HL-60/S4 treated with retinoic acid at 250 ng/mL for 4 days and 3 days (cell line): Measurements from ENCODE around the gene HOXD12.

ENCODE experiments used
- in situ Hi-C: fragments of 300-500 bp; cut with MboI; formaldehyde crosslinking; loops from 2 replicates; pipeline ENCODE4 v1.7.0; 2022; ENCODE audit warnings: low sequenced_read_pairs

The HOXD12 gene

GRCh38 chr2:176080540-176081375 lies 18.8 kb upstream of the HOXD12 start:
- in situ Hi-C loops: loop anchor here (25.0 kb wide), 2 partner anchors 393 to 718 kb away; no protein-coding TSS in a partner anchor

- in situ Hi-C loops: loop anchor here (25.0 kb wide), 2 partner anchors 394 to 719 kb away; no protein-coding TSS in a partner anchor
Measured at GRCh38 chr2:176081376-176081836, 18.2 kb upstream of the HOXD12 start.

- in situ Hi-C loops: loop anchor here (25.0 kb wide), 2 partner anchors 395 to 720 kb away; no protein-coding TSS in a partner anchor
Measured at GRCh38 chr2:176081837-176082524, 17.6 kb upstream of the HOXD12 start.

DNA sequence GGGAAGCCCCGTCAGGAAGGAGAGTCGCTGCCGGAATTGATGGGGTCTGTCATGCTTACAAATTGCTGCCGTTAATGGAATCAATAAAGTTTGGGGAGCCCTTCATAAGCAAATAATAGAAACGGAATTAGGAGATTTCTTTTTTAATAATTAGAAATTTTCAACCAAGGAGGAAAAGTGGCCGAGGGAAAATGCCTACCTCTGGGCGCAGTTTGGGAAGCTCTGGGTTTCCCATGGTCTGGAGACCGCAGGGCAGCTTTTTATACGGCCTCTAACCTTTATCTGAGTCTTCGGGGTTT lies 17.1 kb upstream of the HOXD12 start:
- in situ Hi-C loops: loop anchor here (25.0 kb wide), 2 partner anchors 395 to 720 kb away; no protein-coding TSS in a partner anchor

GRCh38 chr2:176082824-176083751 lies 16.5 kb upstream of the HOXD12 start:
- in situ Hi-C loops: loop anchor here (25.0 kb wide), 2 partner anchors 396 to 721 kb away; no protein-coding TSS in a partner anchor

DNA sequence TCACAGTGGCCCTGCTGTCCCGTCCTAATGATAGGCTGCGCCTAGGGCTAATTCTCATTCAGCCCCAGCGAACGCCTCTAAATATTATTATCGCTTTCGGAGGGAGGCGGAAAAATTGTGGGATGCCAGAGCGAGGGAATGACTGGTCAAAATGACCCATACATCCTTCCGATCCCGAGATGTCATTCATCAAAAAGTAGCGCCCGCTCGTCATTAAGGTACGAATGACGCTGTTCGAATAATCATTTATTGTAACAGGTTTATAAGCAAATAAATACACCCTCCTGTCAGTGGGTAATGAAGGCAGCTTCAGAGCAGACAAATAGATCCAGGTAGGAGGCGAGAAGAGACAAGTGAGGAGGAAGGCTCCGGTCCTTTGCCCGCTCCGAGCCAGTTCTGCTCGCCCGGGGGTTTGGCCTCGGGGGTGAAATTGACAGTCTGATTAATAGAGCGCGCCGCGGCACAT lies 15.8 kb upstream of the HOXD12 start, which contains the start of gene EVX2:
Gene EVX2 (minus strand): TSS at position 167 of the 466 bp plus-strand sequence. CDS start 186 bp downstream, outside the sequence.
- in situ Hi-C loops: loop anchor here (25.0 kb wide), 2 partner anchors 397 to 722 kb away; no protein-coding TSS in a partner anchor

- in situ Hi-C loops: loop anchor here (25.0 kb wide), 2 partner anchors 397 to 722 kb away; no protein-coding TSS in a partner anchor
Measured at GRCh38 chr2:176084611-176085119, 14.9 kb upstream of the HOXD12 start.

- in situ Hi-C loops: loop anchor here (25.0 kb wide), 2 partner anchors 398 to 723 kb away; no protein-coding TSS in a partner anchor
Measured at GRCh38 chr2:176085120-176085788, 14.3 kb upstream of the HOXD12 start.

DNA sequence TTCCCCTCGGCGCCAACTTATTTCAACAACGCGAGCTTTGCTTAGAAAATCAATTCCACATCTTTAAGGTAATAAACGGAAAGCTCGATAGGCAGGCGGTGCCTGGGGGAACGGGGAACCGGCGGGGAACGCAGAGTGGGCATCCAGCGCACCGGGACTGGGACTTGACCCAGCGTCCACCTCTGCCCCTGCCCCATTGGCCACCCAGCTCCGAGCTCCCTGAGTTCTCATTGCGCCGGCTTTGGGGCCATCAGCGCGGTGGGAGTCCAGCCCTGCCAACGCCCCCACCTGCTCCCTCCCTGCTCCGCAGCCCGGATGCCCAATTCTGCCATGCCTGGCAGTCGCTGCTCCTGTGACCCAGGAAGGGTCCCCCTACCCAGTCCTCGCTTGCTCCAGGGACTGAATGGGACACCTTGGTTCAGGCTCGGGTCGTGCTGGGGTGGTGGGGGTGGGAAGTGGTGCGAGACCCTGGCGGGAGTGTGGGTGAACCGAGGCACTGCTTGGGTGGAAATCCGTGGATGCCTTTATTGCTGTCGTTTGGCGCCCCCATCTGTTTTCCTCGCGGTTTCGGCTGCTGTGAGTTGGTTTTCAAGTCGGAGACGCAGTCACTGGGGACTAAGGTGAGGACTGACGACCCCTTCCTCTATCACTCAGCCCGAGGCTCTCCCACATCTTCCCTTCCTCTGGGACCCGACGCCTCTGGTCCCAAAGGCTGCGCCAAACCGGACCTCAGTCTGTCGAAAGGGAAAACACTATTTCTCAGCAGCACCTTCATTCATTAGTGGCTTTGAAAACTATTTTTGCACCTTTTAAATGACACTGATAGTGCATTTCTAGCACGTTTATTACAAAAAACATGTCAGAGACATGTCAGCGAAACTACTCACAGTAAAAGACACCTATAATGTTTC lies 13.5 kb upstream of the HOXD12 start:
- in situ Hi-C loops: loop anchor here (25.0 kb wide), 2 partner anchors 399 to 724 kb away; no protein-coding TSS in a partner anchor

DNA sequence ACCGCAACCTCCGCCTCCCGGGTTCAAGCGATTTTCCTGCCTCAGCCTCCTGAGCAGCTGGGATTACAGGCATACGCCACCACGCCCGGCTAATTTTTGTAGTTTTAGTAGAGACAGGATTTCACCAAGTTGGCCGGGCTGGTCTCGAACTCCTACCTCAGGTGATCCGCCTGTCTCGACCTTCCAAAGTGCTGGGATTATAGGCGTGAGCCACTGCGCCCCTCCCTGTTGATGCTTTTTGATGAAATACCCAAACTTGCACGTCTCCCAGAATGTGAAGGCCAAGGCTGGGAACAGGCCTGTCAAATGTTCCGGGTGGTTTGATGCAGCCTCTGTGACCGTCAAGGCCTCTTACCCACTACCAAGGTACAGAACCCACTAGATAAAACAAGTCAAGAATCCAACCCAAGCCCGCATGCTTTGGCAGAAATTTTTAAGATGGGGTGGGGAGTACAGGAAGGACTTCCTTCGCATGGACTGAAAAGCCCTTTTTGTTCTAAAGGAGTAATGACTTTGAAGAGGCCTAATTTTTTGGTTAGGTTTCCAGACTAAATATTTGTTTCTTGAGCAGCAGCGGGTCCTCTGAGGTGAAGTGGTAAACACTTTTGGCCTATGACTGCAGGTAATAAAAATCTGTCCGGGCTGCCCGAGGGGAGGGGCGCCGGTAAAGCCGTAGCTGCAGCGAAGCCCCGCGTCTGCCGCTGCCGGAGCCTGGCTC lies 12.1 kb upstream of the HOXD12 start:
- in situ Hi-C loops: loop anchor here (25.0 kb wide), 2 partner anchors 400 to 725 kb away; no protein-coding TSS in a partner anchor

- in situ Hi-C loops: loop anchor here (25.0 kb wide), 2 partner anchors 401 to 726 kb away; no protein-coding TSS in a partner anchor
Measured at GRCh38 chr2:176088048-176088936, 11.3 kb upstream of the HOXD12 start.

DNA sequence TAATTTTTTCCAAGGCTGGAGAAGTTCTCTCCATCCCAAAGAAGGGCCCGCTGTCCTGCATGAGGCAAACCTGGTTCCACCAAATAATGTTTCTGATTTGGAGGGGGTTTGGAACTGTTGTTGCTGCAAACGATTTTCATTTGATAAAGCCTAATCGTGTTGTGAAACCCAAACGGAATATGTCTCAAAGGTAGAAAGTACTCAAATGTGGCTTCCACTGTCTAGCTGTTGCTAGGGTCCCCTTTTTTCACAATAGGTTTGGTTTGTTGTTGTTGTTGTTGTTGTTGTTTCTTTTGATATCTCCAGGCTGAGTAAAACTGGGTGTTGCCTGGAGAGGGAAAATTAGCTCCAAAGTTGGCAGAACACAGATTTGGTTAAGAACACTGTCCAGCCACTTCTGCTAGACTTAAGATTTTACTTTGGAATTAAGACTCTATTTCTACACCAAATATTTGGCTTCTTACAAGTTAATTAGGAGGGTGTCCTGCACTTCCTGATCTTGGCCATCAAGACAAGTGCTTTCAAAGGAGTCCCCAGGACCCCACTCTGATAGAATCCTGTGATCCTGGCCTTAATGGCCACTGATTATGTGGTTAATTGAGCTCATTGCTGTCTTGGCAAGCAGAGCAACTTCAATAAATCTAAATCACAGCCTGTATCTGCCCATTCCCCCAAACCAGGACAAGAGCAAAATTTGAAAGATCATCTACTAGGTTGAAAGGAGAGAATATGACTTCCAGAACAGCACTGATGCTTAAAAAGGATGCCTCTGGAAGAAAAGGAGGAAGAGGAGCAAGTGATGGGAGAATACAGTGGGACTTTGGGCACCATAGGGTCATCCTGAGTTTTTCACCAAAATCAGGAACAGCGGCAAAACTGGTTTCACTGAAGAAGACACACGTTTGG lies 10.4 kb upstream of the HOXD12 start:
- in situ Hi-C loops: loop anchor here (25.0 kb wide), 2 partner anchors 402 to 727 kb away; no protein-coding TSS in a partner anchor

- in situ Hi-C loops: loop anchor here (25.0 kb wide), 2 partner anchors 403 to 728 kb away; no protein-coding TSS in a partner anchor
Measured at GRCh38 chr2:176089843-176090395, 9.7 kb upstream of the HOXD12 start.

- in situ Hi-C loops: loop anchor here (25.0 kb wide), 2 partner anchors 404 to 729 kb away; no protein-coding TSS in a partner anchor
Measured at GRCh38 chr2:176090862-176091261, 8.7 kb upstream of the HOXD12 start.
